ENCODE measurements around the gene ROR1.

ROR1 gene

DNA sequence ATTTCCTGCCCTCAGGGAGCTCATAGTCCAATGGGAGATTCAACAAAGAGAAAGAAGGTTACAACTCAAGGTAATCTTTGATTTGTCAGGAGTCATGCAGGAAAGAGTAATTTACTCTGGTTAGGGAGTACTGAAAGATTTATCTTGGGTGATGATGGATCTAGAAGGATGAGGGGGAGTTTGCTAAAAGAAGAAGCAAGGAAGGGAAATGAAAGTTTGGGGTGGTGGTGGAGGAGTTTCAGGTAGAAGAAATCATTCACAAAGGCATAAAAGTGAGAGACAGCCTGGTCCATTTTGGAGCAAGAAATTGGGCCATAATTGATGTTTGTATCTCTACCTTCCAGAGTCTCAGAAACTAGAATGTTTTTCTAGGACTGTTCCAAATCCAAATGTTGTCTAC is 116.7 kb downstream of the ROR1 start:
- DNase-seq, result no peak

DNA sequence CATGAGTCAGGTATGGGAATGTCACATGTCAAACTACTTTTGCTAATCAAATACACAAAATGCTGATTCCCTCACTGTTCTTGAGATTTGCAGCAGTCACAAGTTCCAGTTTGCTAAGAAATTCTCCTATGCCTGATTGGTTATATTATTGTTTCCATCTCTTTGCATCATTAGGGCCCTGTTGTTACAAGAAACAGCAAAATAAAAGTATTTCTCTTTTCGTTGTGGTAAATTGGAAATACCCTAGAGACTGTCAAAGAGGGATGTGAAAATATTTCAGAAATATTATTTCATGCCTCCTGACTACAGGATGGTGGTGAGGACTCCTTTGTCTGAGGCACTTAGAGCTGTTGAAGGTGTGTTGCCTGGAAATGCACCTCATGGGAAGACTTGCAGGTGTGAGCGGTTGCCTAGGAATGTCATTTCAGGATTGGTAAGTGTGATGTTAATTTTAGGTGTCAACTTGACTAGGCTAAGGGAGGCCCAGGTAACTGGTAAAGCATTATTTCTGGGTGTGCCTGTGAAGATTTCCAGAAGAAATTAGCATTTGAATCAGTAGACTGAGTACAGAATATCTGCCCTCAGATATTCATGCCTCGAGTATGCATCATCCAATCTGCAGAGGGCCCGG is 117.4 kb downstream of the ROR1 start:
- DNase-seq, result no peak

DNA sequence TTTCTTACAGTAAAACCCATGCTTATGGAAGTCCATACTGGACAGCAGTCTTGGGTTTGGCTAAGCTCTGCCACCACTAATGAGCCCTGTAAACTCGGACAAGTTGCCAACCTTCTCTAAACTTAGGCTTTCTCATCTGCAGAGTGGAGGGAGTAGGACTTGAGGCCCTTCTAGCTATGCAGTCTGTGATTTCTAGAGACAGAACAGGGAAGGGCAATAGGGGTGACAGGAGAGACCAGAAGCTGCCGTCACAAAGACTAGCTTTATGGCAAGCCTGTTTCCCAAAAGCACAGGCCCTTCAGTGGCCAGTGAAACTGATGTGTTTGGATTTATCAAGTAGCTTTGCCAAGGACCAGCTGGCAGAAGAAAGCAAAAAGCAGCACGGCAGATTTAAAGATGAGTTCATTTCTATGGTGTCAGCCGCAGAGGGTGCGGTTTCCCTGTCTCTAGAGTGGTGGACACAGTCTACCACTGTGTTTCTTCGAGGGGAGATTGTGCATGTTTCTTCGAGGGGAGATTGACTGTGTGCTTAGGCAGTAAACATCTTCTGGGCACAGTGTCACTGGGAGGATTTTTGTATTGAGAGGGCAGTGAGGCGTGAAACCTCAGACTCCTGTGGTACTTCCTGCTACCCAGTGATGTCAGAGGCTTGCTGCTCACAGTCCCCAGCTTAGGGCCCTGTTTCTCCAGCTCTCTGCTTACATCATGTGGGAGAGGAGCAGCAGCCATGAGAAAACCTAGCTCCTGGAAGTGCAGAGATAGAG is 119.0 kb downstream of the ROR1 start:
- DNase-seq, result no peak

DNA sequence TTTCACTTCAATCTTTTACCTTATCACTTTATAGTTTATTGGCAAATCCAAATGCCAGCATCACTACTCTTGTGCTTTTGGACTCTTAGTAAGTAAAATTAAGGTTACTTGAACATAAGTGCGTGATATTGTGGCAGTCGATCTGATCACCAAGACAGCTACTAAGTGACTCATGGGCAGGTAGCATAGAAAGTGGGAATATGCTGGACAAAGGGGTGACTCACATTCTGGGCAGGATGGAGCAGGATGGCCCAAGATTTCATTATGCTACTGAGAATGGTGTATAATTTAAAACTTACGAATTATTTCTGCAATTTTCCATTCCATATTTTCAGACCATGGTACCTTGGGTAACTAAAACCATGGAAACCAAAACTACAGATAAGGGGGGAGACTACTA is 120.2 kb downstream of the ROR1 start:
- DNase-seq, result no peak

DNA sequence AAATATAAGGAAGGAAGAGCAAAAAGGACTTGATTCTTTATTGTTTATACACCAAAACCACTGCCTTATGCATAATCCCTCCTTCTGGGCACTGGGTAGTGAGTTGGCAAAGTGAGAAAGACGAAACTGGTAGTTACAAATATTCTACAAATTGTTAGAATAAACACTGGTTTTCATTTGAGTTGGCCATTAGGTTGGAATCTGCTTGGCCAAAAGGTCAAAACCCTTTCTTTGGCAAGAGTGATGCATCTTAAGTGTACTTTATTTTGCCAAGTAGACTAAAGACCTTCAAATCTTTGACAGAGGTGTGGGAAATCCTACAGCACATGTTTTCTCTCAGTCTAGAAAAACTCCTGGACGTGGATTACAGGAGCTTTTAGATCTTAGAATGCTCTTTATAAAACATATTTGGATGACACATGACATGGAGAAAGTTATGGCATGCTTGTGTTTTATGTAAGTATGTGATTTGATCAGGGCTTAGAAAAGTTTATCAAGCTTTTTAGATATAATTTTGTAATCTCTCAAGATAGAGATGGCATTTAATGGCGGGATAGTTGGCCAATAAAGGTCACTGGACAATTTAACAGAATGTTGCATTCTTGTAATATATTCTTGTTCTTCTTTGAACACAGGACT is 120.9 kb downstream of the ROR1 start:
- DNase-seq, result no peak

DNA sequence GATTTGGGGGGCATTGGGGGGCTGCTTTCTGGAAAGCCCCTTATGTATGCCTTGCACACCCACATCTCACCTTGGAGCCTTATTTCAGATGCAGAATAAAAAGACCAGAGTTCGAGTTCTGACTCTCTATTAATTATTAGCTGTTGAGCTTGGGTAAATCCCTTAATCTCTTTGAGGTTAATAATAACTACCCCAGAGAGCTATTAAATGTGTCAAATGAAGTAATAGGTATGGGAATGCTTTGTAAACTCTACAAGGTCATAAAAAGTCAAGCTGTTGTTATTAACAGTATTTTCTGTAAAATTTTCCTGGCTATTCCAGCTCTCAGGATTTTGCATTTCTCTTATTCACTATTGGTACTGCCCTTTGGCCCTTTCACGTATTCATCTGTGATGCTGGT is 122.9 kb downstream of the ROR1 start:
- no peak for DNase-seq

DNA sequence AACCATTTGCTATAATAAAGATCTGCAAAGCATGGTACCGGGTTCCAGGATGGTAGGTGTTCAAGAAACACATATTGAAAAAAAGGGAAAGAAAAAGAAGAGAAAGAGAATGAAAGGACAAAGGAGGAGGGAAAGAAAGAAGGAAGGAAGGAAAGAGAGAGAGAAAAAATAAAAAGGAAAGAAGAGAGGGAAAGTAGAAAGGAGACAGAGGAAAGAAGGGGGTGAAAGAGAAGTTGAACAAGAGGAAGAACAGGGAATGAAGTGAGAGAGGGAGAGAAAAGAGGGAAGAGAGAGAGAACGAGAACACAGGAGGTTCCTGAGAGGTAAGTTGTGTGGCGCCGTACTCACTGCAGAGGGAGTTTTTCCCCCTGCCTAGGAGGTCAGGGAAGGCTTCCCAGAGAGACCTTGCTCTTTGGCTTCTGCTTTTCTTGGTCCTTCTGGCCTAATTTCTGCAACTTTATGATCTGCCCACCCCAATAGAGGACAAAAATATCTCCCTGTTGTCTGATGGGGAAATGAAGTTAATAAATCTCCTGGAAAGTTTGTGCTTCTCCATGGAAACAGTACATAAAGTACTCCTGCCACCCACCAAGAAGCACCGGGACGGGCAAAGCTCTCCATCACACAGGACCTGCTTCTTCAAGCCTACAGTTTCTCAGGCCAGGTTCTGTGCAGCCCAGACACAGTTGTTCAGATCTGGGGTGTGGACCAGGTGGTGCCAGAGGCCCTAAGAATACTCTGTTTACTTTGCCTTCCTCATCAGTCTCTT is 124.8 kb downstream of the ROR1 start:
- DNase-seq, result no peak

DNA sequence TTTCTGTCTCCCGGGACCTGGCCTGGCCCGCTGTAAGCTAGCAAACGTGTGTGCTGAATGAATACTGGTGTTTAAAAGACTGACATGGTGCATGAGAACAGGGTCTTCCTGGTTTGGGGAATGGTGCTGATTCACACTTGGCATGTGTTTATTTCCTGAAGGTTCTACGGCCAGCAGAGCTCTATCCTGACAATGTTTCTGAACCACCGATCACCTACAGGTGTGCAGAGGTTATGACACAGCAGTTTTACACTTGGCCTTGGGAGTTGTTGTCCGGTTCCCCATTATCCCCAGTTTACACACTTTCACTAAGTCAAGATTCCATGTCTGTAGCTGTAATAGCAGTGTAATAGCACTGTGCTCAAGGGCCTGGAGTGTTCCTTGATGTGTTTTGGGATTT is 127.3 kb downstream of the ROR1 start:
- no peak for DNase-seq

DNA sequence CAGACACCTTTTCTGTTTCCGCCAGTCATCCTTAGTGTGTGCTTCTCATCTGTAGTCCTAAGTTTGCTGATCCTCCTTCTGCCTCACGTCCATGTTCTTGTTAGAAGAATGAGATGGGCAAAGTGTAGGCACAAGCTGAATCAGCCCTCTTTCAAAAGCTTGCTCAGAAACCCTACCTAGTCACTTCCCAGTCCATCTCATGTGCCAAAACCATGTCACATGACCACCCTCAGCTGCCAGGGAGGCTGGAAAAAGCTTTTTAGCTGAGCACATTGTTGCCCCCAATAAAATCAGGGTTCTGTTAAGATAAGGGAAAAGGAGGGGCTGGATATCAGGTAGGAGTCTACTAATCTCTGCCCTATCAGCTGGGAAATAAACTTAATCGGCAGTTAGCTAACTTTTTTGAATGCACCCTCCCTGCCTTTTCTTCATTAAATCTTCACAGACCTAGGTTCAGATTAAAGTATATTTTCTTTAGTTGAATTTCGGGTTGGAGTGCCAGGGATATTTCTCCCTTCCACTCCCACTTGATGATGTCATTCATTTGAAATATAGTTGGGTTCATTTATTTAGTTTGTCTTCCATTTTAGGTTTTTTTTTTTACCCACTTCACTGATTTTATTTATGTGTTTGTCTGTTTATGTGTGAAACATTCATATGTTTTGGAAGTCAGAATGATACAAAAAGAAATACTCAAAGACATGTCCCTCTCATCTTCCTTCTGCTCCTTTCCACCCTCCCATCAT is 129.2 kb downstream of the ROR1 start:
- DNase-seq, result no peak

DNA sequence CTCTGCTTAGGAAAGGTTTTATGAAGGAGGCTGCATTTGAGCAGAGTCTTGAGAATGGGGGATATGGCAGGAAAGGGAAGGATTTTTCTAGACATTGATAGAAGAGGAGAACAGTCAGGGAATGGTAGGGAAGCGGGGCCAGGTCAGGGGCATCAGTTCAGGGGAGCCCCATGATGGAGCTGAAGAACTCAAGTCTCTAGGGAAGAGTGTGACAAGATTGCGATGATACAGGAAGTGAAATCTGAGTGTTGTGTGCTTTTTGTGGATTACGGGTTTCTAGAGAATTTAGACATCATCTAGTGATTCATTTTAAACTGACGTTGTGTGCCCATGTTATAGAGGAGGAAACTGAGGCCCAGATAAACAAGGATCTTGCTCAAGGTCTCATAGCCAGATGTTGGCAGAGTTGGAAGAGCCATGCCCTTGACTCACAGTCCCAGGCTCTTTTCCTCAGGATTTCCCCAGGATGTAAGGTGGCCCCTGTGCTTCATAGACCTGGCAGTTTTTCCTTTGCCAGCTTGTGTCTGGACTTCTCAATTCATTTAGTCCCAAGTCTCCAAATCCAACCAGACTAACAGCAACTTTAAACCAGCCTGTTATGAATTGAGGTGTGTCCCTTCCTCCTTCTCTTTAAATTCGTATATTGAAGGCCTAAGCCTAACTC is 130.3 kb downstream of the ROR1 start:
- DNase-seq, result no peak

DNA sequence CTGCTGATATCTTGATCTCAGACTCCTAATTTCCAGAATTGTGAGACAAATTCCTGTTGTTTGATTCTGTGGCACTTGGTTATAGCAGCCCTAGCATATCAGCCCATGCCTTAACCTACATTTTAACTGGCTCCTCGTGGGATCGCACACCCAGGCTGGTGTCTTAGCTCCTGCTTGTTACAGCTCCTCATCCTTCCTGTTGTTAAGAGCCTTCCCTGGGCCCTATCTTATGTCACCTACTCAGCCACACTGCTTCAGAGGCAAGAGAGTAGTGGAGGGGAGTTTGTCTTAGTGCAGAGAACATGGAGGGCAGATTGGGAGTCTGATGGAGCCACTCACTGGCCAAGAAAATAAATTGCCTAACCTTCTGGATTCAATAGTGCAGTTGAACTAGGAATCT is 131.0 kb downstream of the ROR1 start:
- DNase-seq, result no peak

DNA sequence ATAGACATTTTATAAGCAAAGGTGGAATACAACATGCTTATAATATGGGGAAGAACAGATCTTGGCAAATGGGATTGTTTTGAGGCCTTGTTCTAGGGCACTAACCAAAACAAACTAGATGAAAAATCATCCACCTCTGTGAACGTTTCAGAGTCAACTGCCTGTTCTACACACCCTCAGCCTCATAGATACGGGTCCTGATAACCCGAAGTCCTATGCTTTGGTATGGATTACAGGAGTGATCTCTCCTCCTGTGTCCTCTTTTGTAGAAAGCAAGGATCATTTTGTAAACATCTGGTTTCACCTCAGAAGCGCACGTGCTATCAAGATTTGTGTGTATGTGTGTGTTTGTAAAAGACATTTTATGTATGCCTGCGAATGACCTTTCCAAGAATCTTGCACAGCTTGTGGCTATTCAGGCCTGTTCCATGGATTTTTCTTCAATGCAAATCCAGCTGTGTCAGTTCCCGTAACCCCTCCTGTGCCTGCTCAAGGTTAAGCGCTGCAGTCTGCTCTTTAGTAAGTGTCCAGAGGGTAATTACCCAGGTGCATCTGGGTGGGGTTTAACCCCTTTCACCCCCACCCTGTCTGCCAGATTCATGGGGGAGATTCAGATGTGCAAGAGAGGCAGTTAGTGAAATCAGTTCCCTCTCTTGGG is 132.4 kb downstream of the ROR1 start:
- DNase-seq, result no peak

DNA sequence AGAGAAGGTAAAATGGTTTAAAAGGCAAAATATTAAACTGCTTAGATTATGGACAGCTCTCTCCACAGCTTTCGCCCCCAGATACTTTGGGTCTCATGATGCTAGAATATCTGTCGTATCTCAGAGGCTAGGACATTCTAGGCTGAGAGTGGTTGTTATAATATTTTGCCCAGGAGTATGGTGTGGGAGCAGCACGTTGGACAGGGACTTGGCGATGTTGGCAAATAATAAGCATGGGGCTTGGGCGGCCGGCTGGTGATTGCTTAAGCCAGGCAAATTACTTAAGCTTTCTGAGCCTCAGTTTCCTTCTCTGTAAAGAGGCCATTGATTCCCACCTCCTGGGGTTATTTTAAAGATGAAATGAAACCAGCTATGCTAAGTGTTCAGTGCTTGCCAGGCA is 133.2 kb downstream of the ROR1 start:
- no peak for DNase-seq

DNA sequence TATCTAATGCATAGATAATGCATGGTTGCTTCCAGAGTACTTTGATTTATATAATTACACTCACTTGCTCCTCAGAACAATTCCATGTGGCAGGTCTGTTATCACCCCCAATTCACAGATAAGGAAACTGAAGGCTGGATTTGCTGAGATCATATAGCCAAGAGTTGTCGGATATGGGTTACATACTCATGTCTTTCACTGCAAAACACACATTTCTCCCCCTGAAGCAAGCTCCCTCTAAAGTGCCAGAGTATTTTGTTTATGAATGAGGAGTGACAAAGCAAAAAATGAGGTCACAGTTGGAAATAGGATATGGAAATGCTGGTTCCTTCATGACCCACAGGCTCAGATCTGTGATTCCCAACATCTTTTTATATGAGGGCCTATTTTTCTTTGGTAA is 134.2 kb downstream of the ROR1 start:
- DNase-seq, result no peak

DNA sequence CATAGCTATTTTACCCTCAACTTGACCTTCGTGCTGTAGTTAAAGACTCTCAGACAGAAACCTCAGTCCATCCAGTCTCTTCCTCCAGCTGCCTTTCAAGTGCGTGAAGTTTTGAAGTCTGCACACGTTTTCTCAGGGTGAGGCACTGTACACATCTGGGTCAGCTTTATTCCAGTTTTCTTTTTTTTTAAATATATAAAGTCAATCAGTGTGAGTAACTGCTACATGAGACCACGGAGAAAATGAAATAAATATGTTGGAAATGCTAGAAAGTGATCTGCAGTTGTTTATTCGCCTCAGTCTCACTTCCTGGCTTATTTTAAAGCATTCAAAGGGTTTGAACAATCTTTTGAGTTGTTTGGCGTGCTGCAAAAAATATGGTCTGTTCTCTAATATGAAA is 135.7 kb downstream of the ROR1 start:
- no peak for DNase-seq

DNA sequence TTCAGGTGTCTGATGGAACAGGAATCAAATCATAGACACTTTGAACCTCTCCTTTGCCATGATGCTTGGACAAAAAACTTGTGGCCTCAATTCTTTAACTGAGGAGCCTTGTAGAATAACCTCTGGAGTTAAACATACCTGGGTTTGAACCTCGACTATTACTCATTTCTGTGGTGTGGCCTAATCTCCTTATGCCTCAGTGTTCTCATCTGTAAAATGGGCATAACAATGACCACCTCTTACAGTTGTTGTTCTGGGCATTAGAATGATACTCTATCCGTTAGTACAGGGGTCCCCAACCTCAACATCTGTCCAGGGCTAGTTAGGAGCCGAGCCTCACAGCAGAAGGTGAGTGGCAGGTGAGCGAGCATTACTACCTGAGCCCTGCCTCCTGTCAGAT is 137.2 kb downstream of the ROR1 start:
- DNase-seq, result no peak

DNA sequence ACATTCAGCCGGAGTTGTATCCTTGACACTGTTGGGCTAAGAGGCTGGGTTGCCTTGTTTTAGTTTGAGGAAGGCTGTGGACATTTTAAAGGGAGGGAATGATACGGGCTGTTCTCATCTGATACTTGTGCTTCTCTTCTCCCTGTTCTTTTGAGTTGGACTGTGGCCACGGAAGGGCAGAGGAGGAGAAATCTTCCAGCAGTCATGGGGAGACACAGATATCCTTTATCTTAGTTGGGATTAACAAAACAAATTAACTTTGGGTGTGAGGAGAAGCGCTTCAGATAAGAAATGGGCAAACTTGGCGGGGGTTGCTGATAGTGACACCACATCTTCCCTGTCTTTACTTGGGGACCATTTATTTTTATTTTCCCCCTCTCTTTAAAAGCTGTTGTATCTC is 138.8 kb downstream of the ROR1 start:
- DNase-seq, result no peak

DNA sequence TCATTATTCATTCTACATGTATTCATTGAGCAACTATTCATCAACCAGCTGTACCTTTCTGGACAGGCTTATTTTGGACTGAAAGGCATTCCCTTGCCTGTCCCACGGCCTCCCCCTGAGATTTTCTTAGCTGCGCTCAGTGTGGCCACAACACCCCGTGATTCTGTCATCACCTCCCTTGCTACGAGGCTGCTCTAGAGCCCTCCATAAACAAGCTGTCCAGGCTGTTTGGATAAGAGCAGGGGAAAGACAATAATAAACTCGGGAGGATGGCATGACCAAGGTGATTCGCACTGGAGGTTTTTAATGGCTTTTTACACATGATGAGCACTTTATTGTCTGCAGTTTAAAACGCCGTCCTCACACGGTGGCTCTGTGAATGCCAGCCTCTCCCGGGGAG is 139.7 kb downstream of the ROR1 start:
- DNase-seq, result no peak

DNA sequence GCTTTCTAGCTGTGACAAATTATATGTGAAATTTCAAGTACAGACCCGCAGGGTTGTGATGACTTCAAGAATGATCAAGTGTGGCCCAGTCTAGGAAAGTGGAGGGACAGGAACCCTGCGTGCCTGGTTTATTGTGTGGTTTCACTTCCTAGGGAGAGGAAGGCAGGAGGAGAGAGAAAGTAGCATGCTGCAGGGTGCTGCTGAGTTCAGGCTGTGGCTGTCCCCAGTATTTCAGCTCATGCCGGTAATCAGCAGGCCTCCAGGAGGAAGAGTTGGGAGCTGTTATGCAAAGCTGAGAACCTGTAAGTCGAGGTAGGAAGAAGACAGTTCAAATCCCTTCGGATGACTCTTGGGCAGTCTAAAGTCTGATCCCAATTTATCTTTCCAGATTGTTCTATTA is 140.4 kb downstream of the ROR1 start:
- no peak for DNase-seq

DNA sequence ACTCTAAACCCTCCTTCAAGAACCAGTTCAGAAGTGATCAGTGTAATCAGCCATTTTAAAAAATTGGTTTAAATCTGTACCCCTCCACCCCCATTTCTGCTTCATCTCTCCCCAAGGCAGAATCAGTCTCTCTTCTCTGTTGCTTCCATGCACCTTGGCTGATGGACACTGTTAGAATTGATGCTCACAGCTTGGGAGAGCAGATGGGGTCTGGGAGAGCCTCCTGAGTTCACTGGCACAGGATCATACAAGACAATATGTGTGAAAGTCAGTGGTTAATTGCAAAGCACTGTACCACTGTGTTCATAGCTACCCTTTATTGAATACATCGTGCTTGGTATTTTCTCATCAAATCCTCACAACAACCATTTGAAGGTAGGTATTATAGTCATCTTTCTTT is 140.9 kb downstream of the ROR1 start:
- no peak for DNase-seq

DNA sequence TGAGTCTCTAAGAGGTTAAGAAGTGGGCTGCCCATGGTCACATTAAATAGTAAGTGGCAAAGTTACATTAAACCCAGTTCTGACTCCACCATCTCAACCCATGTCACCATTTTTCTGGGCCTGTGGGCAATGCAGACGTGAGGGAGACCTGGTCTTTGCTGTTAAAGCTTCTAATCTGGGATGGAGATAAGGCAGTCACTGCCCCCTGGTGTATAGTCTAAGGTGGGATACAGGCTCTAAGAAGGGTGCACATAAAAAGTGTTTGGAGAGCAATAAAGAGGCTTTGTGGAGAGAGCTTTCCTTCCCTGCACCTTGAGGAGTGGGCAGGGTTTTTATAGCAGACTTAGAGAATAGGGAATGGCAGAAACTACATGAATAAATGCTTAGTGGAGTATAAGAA is 141.3 kb downstream of the ROR1 start:
- DNase-seq, result no peak
